Lung (tissue), 12 donors: ENCODE data around the gene SLC25A46. TPM values are rescaled to one million over a fixed set of nuclear protein-coding genes. Genes with fewer than 3 reads are reported as not detected.

Experiments
- ATAC-seq: fragments of 200-7000 bp; cut with Tn5 transposase; one replicate; pipeline ENCODE4 v1.9.1; 2020; ENCODE audit warnings: moderate number of reproducible peaks; ENCODE audit not compliant: insufficient read depth, low FRiP score
- DNase-seq, 3 donors: peaks; one replicate each; pipeline ENCODE4 v3.0.0-alpha.2; 2013 to 2017
- H3K27ac ChIP-seq, 2 donors: one replicate each; pipeline ENCODE4 v1.5.1; 2013; ENCODE audit warnings: mild to moderate bottlenecking in 2 of 2, moderate library complexity in 2 of 2, control low read depth in 1 of 2, inconsistent platforms in 1 of 2, low read depth in 1 of 2, low read length in 1 of 2
- H3K27me3 ChIP-seq, 3 donors: one replicate each; pipeline ENCODE4 v1.5.1; 2013; ENCODE audit warnings: low read length in 2 of 3; ENCODE audit not compliant: control insufficient read depth in 3 of 3, insufficient read depth in 3 of 3
- H3K36me3 ChIP-seq, 4 donors: one replicate each; pipeline ENCODE4 v1.5.1; 2013; ENCODE audit warnings: low read length in 4 of 4, mild to moderate bottlenecking in 1 of 4, moderate library complexity in 1 of 4; ENCODE audit not compliant: control insufficient read depth in 4 of 4, insufficient read depth in 4 of 4
- H3K4me1 ChIP-seq, 5 donors: one replicate each; pipeline ENCODE4 v1.5.1; 2013; ENCODE audit warnings: low read length in 5 of 5, mild to moderate bottlenecking in 2 of 5, moderate library complexity in 1 of 5; ENCODE audit not compliant: control insufficient read depth in 5 of 5, insufficient read depth in 5 of 5
- H3K4me3 ChIP-seq: one replicate; pipeline ENCODE4 v1.5.1; 2013; ENCODE audit warnings: mild to moderate bottlenecking, control low read depth, moderate library complexity
- H3K9ac ChIP-seq, 2 donors: one replicate each; pipeline ENCODE4 v1.5.1; 2013; ENCODE audit warnings: low read length in 2 of 2, control low read depth in 1 of 2; ENCODE audit not compliant: insufficient read depth in 1 of 2
- H3K9me3 ChIP-seq, 4 donors: one replicate each; pipeline ENCODE4 v1.5.1; 2013; ENCODE audit warnings: low read length in 3 of 4, mild to moderate bottlenecking in 1 of 4, moderate library complexity in 1 of 4; ENCODE audit not compliant: control insufficient read depth in 4 of 4, insufficient read depth in 3 of 4
- CTCF ChIP-seq: IDR thresholded peaks from 2 replicates; pipeline ENCODE4 v1.5.1; 2012; ENCODE audit warnings: mild to moderate bottlenecking; ENCODE audit errors: control extremely low read depth, extremely low read depth
- WGBS, 2 donors: extraction: QIAGEN DNeasy Blood & Tissue Kit; methylation state at CpG; one replicate each; pipeline ENCODE4 v1.1.7; 2013; 5-methylcytosine and 5-hydroxymethylcytosine counted together
- polyA plus RNA-seq, 2 donors: library from polyadenylated mRNA; stranded (reverse); fragments of 200-250 nt; gene quantifications; one replicate each; pipeline ENCODE4 v1.2.1, GENCODE V29; 2013
- total RNA-seq, 2 donors: library from RNA; depleted of rRNA in 1 of 2; stranded (reverse); fragments of >200 nt in 1 of 2; gene quantifications; one replicate each; pipeline ENCODE4 v1.2.1, GENCODE V29; 2014 to 2021
- donor health status: control.
- donor health status: control.
- donor health status: Bipolar disorder and iron deficiency.
- donor health status: healthy.
- donor health status: DM: yes; HTN: yes; CAD: no.

SLC25A46 gene
- total and polyA plus RNA-seq, 4 donors: 14.6 to 61.5 (median 32.7) TPM

DNA sequence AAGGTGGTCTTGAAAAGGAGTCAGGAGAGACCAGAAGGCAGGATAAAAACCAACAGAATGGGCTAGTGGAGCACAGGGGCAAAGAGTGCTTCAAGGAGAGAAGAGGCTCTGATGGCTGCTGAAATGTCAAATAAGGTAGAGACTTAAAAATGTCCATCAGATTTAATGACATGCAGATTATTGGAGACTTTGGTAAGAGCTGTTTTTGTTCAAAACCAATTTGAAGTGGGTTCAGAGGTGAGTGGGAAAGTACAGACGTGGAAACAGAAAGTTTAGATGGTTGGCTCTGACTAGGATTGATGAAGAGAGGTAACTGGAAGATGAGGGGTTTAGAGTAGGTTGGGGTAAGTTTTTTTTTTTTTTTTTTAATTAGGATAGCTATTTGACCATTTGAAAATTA, 14.1 kb downstream of the SLC25A46 start:
- Histone ChIP-seq H3K27me3 (no peaks in the 10 kb centered on the region), H3K27ac (no peak overlapping the region), H3K36me3 (peaks cover 0 to 7% (median 2%) of the 10 kb centered on the region in 4 donors), H3K4me3 (no peak overlapping the region), H3K4me1 (no peaks in the 10 kb centered on the region), H3K9me3 (no peaks in the 10 kb centered on the region), H3K9ac (no peak overlapping the region)
- WGBS, 2 donors: 81 to 92% methylated on average over 1 of the region's 1 CpG
- no peak for TF ChIP-seq CTCF
- DNase-seq: no peak
- ATAC-seq: no peak

DNA sequence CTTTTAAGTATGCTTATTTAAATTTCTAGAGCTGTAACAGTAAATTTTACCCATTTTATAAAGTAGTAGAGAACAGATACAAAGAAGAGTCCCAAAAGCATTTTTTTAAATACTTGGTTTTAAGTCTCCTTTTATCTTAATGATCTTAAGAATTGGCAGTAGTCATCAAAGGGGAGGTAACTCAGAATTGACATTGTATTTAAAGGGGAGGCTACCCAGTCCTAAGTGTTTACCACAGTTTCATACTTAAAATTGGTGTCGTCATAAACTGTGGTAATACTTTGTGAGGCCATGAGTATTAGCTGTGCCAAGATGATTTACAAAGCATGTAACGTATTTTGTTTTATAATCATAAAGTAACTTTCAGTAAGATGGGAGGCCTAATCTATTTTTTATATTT, 14.8 kb downstream of the SLC25A46 start:
- H3K27me3 ChIP-seq: no peaks in the 10 kb centered on the region
- no peak overlapping the region for H3K27ac ChIP-seq
- no peak overlapping the region for H3K9ac ChIP-seq
- ATAC-seq: no peak
- no peaks in the 10 kb centered on the region for H3K4me1 ChIP-seq
- 72 to 73% methylated on average over 2 of the region's 2 CpGs for WGBS, 2 donors
- no peaks in the 10 kb centered on the region for H3K9me3 ChIP-seq
- H3K36me3 ChIP-seq: peaks cover 0 to 7% (median 1%) of the 10 kb centered on the region in 4 donors
- DNase-seq: no peak
- H3K4me3 ChIP-seq: no peak overlapping the region
- TF ChIP-seq CTCF: no peak

DNA sequence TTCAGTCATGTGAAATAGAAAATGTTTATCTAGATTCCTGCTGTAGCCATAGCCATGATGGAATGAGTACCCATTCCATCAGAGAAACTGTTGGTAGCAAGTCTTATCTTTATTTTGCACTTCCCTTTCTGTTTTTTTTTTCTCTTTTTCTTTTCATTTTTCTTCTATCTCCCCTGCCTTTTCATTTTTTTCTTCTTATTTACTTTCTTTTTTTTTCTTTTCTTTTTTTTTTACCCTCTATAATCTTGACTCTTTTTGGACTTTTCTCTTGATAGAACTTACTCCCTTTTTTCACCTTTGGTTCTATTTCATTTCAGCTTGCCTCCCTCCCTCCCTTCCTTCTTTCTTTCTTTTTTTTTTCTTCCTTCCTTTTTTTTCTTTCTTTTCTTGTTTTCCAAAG, 15.4 kb downstream of the SLC25A46 start:
- no peaks in the 10 kb centered on the region for H3K9me3 ChIP-seq
- DNase-seq (no peak), ATAC-seq (no peak)
- no peaks in the 10 kb centered on the region for H3K27me3 ChIP-seq
- TF ChIP-seq CTCF: no peak
- no peak overlapping the region for H3K4me3 ChIP-seq
- H3K9ac ChIP-seq: no peak overlapping the region
- H3K36me3 ChIP-seq: peaks cover 0 to 7% (median 2%) of the 10 kb centered on the region in 4 donors
- no peaks in the 10 kb centered on the region for H3K4me1 ChIP-seq
- H3K27ac ChIP-seq: no peak overlapping the region

DNA sequence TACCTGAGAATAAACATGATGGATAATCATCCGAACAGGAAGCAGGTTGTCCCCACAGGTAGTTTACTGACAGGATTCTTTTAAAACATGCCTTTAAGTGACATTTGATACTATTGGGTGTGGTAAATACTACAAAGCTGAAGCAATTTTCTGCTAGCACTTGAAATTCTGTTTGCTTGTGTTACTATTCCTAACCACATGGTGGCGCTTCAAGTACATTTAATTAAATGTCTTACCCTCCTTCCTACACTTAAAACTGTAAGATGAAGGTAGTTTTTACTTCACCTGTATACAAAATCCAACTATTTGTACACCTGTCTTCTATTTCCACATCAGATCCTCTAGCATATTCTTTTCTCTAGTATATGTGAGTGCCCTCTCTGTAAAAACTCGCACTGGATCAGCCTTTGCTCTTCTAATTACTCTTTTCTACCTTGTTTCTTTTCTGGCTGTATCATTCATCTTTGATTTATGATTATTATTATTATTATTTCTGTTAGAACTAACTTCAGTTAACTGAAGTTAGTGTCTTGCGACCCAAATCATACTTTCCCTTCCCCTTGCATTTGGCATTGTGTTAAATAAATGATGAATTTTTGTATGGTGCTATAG, 18.4 kb downstream of the SLC25A46 start:
- peak; percentile 36 for TF ChIP-seq CTCF
- WGBS, 2 donors: 53 to 58% methylated on average over 4 of the region's 4 CpGs
- H3K9ac ChIP-seq: no peak overlapping the region
- no peaks in the 10 kb centered on the region for H3K27me3 ChIP-seq
- H3K27ac ChIP-seq: no peak overlapping the region
- H3K4me1 ChIP-seq: no peaks in the 10 kb centered on the region
- peaks cover under 1 to 24% (median 11%) of the 10 kb centered on the region in 4 donors for H3K36me3 ChIP-seq
- ATAC-seq: no peak
- DNase-seq: peak in 2 of 3 donors; percentile 61 to 67
- no peaks in the 10 kb centered on the region for H3K9me3 ChIP-seq
- H3K4me3 ChIP-seq: no peak overlapping the region
